GM20000 (cell line): ENCODE measurements around the gene NDUFAF3.

Source experiments
- DNase-seq: peaks from one replicate; pipeline ENCODE4 v3.0.0; 2012; ENCODE audit warnings: low spot score
- TF ChIP-seq, protein P1 (sequence below): IDR thresholded peaks from 2 replicates; pipeline ENCODE4 v1.5.1; 2012; ENCODE audit warnings: mild to moderate bottlenecking, control low read depth; ENCODE audit errors: extremely low read depth, missing control alignments

The NDUFAF3 gene, protein sequence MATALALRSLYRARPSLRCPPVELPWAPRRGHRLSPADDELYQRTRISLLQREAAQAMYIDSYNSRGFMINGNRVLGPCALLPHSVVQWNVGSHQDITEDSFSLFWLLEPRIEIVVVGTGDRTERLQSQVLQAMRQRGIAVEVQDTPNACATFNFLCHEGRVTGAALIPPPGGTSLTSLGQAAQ

DNA sequence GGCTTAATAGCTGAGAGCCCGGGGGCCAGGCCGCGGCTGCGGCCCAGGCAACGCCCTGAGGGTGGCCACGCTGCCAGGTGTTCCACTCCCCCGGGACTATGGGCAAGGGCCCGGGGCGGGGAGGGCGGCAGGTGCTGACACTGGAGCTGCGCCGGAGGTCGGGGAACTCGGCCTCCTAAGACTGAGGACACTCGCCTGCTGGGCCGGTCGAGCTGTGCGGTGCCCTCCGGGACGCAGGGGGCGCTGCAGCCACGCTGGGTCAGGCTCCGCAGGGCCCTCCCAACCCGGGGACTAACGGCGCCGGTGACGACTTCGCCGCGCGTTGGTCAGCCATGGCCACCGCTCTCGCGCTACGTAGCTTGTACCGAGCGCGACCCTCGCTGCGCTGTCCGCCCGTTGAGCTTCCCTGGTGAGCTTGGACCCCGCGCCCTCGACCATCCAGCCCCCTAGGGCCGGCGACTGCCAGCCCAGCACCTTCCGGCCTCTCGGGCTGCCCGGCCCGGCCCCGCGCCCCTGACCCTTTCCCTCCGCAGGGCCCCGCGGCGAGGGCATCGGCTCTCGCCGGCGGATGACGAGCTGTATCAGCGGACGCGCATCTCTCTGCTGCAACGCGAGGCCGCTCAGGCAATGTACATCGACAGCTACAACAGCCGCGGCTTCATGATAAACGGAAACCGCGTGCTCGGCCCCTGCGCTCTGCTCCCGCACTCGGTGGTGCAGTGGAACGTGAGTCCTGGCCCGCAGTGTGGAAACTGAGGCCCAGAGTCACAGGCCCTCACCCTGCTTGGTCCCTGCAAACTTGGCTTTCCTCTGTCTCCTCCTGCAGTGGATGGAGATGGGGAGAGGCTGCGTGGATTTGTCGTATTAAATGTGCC, at the start of gene NDUFAF3:
TSS of gene NDUFAF3 (plus strand) at position 309 of the 875 bp plus-strand sequence. CDS start at position 333, 24 bp downstream.
- DNase-seq = peak; percentile 92
- TF ChIP-seq, protein P1, sequence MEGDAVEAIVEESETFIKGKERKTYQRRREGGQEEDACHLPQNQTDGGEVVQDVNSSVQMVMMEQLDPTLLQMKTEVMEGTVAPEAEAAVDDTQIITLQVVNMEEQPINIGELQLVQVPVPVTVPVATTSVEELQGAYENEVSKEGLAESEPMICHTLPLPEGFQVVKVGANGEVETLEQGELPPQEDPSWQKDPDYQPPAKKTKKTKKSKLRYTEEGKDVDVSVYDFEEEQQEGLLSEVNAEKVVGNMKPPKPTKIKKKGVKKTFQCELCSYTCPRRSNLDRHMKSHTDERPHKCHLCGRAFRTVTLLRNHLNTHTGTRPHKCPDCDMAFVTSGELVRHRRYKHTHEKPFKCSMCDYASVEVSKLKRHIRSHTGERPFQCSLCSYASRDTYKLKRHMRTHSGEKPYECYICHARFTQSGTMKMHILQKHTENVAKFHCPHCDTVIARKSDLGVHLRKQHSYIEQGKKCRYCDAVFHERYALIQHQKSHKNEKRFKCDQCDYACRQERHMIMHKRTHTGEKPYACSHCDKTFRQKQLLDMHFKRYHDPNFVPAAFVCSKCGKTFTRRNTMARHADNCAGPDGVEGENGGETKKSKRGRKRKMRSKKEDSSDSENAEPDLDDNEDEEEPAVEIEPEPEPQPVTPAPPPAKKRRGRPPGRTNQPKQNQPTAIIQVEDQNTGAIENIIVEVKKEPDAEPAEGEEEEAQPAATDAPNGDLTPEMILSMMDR = peak; percentile 97

DNA sequence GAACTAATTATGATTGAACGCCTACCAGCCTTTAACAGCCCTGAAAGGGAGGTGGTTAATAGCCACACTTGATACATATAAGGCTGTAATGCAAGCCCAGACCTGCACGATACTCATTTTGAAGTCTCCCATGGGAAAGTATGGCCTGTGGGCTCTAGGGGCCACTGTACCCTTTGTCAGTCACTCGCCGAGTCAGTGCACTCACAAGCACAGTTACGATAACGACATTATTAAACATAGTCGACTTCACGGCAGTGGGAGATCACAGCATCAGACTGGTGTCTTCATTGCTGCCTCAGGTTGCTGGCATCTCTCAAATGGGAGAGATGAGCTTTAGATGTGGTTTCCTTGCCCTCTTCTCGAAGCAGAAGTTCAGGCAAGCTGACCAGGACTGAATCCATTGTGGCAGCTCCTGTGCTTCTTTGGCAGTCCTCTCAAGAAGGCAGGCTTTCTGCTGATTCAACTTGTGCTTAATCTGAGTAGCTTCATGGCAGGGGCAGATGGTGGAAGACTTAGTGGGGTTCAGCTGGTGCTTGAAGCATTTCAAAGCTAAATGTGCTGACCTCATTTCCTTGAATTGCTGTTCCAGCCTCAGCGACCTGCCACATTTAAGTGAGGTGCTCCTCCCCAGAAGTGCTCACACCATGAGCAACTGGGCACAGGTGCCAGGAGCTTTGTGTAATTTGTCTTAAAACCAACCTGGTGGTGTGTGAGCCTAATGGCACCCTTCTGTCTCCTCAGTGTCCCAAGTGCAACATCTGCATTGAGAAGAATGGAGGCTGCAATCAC, 47.7 kb upstream of the NDUFAF3 start:
- TF ChIP-seq, protein P1 = no peak
- no peak for DNase-seq

DNA sequence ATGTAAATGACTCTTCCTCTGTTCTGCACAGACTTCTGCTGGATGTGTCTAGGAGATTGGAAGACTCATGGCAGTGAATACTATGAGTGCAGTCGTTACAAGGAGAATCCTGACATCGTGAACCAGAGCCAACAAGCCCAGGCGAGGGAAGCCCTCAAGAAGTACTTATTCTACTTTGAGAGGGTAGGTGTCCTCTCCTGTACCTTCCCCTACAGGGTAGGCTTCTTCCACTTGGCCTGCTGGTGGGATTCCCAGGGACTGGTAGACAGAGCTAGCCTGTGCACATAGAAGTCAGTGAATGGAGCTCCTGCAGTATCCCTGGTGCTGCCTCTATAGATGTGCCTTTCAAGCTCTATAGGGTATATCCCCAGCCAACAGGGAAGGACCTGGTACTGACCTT, 42.5 kb upstream of the NDUFAF3 start:
- DNase-seq = no peak
- TF ChIP-seq, protein P1 = no peak

DNA sequence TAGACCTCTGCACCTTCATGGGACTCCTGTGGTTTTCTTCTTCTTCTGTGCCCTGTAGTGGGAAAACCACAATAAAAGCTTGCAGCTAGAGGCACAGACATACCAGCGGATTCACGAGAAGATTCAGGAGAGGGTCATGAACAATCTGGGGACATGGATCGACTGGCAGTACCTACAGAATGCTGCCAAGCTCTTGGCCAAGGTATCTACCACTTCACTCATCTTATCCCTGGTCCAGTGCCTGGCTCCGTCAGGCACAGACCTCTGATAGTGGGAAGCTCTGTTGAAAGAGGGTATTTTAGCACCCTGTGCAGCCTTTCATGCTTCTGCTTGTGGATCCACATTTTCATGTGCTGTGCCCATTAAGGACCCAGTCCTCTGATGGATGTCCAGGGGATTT, 41.6 kb upstream of the NDUFAF3 start:
- TF ChIP-seq, protein P1 = no peak
- no peak for DNase-seq

DNA sequence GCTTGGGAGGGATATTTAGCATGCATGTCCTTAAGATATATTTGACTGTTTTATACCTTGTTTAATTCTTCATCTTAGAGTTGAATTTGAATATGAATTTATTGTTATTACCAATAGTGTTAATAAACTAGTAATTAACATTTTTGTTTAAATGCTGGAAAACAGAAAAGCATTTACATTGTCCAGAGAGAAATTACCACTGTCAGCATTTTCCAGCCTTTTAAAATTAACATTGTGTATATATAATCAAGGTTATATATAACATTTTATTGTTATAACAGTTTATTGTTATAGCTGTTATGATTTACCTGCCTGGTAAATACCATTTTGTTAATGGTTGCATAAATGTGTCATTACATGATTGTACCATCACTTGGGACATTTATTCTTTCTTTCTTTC, 39.9 kb upstream of the NDUFAF3 start:
- no peak for DNase-seq
- TF ChIP-seq, protein P1 = no peak

DNA sequence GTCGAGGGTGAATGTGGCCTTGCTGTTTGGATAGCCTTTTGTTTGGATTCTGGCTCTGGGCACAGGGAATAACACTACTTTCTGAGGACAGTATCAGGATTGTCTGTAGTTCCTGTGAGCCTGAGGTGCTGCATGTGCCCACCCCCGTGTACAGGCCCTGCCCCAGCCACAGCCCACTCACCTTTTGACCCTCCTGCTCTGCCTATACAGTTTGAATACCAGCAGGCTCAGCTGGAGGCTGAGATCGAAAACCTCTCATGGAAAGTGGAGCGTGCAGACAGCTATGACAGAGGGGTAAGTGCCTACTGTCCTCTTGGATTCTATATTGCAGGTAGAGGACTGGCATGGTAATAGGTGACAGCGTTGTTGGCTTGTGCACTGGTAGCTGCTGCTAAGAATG, 39.2 kb upstream of the NDUFAF3 start:
- TF ChIP-seq, protein P1 = no peak
- no peak for DNase-seq

DNA sequence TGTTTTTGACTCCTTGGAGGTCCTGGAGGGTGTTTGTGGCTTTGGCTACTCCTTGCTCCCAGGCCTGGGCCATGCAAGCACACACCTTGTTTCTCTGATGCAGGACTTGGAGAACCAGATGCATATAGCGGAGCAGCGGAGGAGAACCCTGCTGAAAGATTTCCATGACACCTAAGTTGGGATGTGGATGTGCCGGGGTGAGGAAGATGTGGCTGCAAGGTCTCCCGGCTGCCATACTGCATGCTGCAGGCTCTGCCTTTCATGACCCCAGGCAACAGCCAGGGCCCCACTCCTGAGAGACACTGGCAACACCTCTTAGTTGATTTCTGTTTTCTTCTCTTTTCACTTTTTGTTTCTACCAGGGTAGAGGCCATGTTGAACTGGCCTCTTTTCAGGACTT, 38.8 kb upstream of the NDUFAF3 start:
- DNase-seq = no peak
- TF ChIP-seq, protein P1 = no peak
